GM12873 (cell line): ENCODE measurements around the gene AGAP3.

Source experiments
- CTCF ChIP-seq: IDR thresholded peaks from 2 replicates; pipeline ENCODE4 v1.5.1; 2012; ENCODE audit warnings: low read depth, mild to moderate bottlenecking, moderate library complexity, low read length, control low read depth; ENCODE audit not compliant: insufficient read depth; ENCODE audit errors: missing control alignments

AGAP3 gene

GRCh38 chr7:151175793-151176311, 89.6 kb downstream of the AGAP3 start:
- no peak for TF ChIP-seq CTCF

GRCh38 chr7:151176401-151176800, 90.1 kb downstream of the AGAP3 start:
- no peak for TF ChIP-seq CTCF

- no peak for TF ChIP-seq CTCF
These were observed 91.0 kb downstream of the AGAP3 start for GRCh38 chr7:151177310-151177709.

- no peak for TF ChIP-seq CTCF
These were observed 92.0 kb downstream of the AGAP3 start for GRCh38 chr7:151178236-151178635.

GRCh38 chr7:151178831-151179230, 92.6 kb downstream of the AGAP3 start:
- no peak for TF ChIP-seq CTCF

GRCh38 chr7:151179287-151179860, 93.1 kb downstream of the AGAP3 start:
- TF ChIP-seq CTCF: no peak

GRCh38 chr7:151179946-151180345, 93.7 kb downstream of the AGAP3 start:
- no peak for TF ChIP-seq CTCF
